PFSK-1 (cell line): ENCODE data around the gene CADM2.

Source experiments
- FOXP2 ChIP-seq: optimal IDR thresholded peaks from 2 replicates; pipeline ENCODE3; 2011; ENCODE audit warnings: borderline replicate concordance, control low read depth, inconsistent platforms; ENCODE audit not compliant: insufficient read depth; ENCODE audit errors: extremely low read length, extremely low read depth
- POLR2AphosphoS5 ChIP-seq: IDR thresholded peaks from 2 replicates; pipeline ENCODE4 v1.6.1; 2012; ENCODE audit warnings: low read depth, mild to moderate bottlenecking, control low read depth, low read length, moderate library complexity
- REST ChIP-seq, 2 experiments: IDR thresholded peaks; 2 replicates each; pipeline versions ENCODE4 v1.6.1 to v1.8.0; 2011 to 2012; ENCODE audit warnings: low read depth in 2 of 2, low read length in 2 of 2, control low read depth in 1 of 2, inconsistent platforms in 1 of 2, mild to moderate bottlenecking in 1 of 2, moderate library complexity in 1 of 2; ENCODE audit not compliant: insufficient read depth in 1 of 2
- SIN3A ChIP-seq: IDR thresholded peaks from 2 replicates; pipeline ENCODE4 v1.6.1; 2012; ENCODE audit warnings: mild to moderate bottlenecking, low read length, moderate library complexity, borderline replicate concordance; ENCODE audit not compliant: insufficient read depth
- TAF1 ChIP-seq: IDR thresholded peaks from 2 replicates; pipeline ENCODE4 v1.6.1; 2012; ENCODE audit warnings: low read length, control low read depth, borderline replicate concordance; ENCODE audit not compliant: insufficient read depth

Gene CADM2

DNA sequence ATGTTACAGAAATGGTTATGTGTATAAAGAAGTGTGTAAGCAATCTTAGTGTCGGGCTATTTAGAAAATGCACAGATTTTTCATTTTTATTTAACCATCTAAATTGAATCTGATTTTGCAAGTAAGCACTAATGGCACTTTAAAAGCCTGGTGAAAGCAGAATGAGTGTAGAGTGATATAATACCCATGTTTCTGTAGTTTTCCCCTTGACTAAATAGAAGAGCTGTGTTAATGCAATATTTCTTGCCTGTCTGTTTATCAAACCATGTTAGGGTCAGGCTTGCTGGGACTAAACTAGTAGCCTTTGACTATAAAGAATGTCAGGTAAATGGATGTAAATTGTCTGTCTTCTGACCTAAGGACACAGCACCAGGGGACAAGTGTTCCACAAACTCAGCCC lies 714.0 kb downstream of the CADM2 start:
- TF ChIP-seq TAF1 = no peak
- no peak for TF ChIP-seq POLR2AphosphoS5
- TF ChIP-seq FOXP2 = no peak
- no peak for TF ChIP-seq SIN3A
- TF ChIP-seq REST (IDR thresholded peaks at IDR 0.05; ENCODE audit: insufficient read depth in 1 of 2, low read depth in 2 of 2, low read length in 2 of 2) = no peak

- TF ChIP-seq FOXP2 = no peak
- TF ChIP-seq REST (IDR thresholded peaks at IDR 0.05; ENCODE audit: insufficient read depth in 1 of 2, low read depth in 2 of 2, low read length in 2 of 2) = no peak
- no peak for TF ChIP-seq TAF1
Measured at GRCh38 chr3:85678713-85679112, 719.9 kb downstream of the CADM2 start.

DNA sequence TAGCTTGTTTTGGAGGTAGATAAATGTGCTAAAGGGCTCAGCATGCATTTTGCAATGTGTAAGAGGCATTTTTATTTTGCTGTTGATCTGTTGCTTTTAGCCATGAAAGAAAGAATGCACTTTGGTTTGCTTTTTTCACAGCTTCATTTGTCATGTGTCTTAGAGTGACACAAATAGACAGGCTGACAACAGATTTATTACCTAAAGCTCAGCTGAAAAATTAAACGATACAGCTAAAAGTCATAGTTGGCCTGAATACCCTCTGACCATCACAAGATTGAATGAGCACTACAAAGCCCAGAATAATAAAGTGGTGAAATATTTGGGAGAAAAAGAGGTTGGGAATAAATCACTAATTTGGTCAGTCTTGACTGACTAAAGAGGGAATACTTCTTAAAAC lies 723.1 kb downstream of the CADM2 start:
- no peak for TF ChIP-seq POLR2AphosphoS5
- no peak for TF ChIP-seq SIN3A
- no peak for TF ChIP-seq FOXP2
- TF ChIP-seq REST (IDR thresholded peaks at IDR 0.05; ENCODE audit: insufficient read depth in 1 of 2, low read depth in 2 of 2, low read length in 2 of 2) = no peak
- TF ChIP-seq TAF1 = no peak

- no peak for TF ChIP-seq FOXP2
- TF ChIP-seq TAF1 = no peak
- no peak for TF ChIP-seq SIN3A
- TF ChIP-seq REST (IDR thresholded peaks at IDR 0.05; ENCODE audit: insufficient read depth in 1 of 2, low read depth in 2 of 2, low read length in 2 of 2) = no peak
- TF ChIP-seq POLR2AphosphoS5 = no peak
Measured at GRCh38 chr3:85691196-85691595, 732.4 kb downstream of the CADM2 start.

GRCh38 chr3:85697156-85697555 lies 738.4 kb downstream of the CADM2 start:
- TF ChIP-seq POLR2AphosphoS5 (no peak), REST (IDR thresholded peaks at IDR 0.05; ENCODE audit: insufficient read depth in 1 of 2, low read depth in 2 of 2, low read length in 2 of 2) (no peak), TAF1 (no peak), SIN3A (no peak), FOXP2 (no peak)
